GM23338 (cell line): Measurements from ENCODE around the gene MC2R. TPM values are rescaled to one million over a fixed set of nuclear protein-coding genes. Genes with fewer than 3 reads are reported as not detected.

ENCODE experiments used
- ATAC-seq: fragments of 200-7000 bp; cut with Tn5 transposase; 3 replicates; pipeline ENCODE4 v1.9.1; 2020
- DNase-seq: peaks from one replicate; pipeline ENCODE4 v3.0.0-alpha.2; 2015; ENCODE audit warnings: low spot score
- H2AFZ ChIP-seq: fragments of 200-600 bp; sonication (generic); 2 replicates; pipeline ENCODE4 v1.8.0; 2016; ENCODE audit warnings: antibody characterized with exemption, mild to moderate bottlenecking, moderate library complexity
- H3F3A ChIP-seq: fragments of 200-600 bp; sonication (generic); replicated peaks from 2 replicates; pipeline ENCODE4 v1.8.0; 2017; ENCODE audit warnings: antibody characterized with exemption, mixed run types, low read depth
- H3K27ac ChIP-seq: fragments of 200-600 bp; sonication (generic); 2 replicates; pipeline ENCODE4 v1.6.1; 2016; ENCODE audit warnings: low read depth
- H3K27me3 ChIP-seq: fragments of 200-600 bp; sonication (generic); 2 replicates; pipeline ENCODE4 v1.8.0; 2016; ENCODE audit warnings: mild to moderate bottlenecking, mixed run types, moderate library complexity; ENCODE audit not compliant: insufficient read depth
- H3K36me3 ChIP-seq: fragments of 200-600 bp; sonication (generic); 2 replicates; pipeline ENCODE4 v1.8.0; 2016; ENCODE audit warnings: mild to moderate bottlenecking; ENCODE audit not compliant: insufficient read depth
- H3K4me1 ChIP-seq: fragments of 200-600 bp; sonication (generic); 2 replicates; pipeline ENCODE4 v1.8.0; 2016; ENCODE audit warnings: mild to moderate bottlenecking, moderate library complexity; ENCODE audit not compliant: insufficient read depth
- H3K4me2 ChIP-seq: fragments of 200-600 bp; sonication (generic); 2 replicates; pipeline ENCODE4 v1.7.1; 2017; ENCODE audit warnings: mixed run types
- H3K4me3 ChIP-seq: fragments of 200-600 bp; sonication (generic); 2 replicates; pipeline ENCODE4 v1.6.1; 2016; ENCODE audit warnings: mixed run types
- H3K79me2 ChIP-seq: fragments of 200-600 bp; sonication (generic); replicated peaks from 2 replicates; pipeline ENCODE4 v1.8.0; 2017; ENCODE audit warnings: mild to moderate bottlenecking; ENCODE audit not compliant: insufficient read depth
- H3K9me2 ChIP-seq: fragments of 200-600 bp; sonication (generic); 2 replicates; pipeline ENCODE4 v1.8.0; 2017; ENCODE audit not compliant: insufficient read depth
- H4K20me1 ChIP-seq: fragments of 200-600 bp; sonication (generic); replicated peaks from 2 replicates; pipeline ENCODE4 v1.8.0; 2017; ENCODE audit warnings: mild to moderate bottlenecking; ENCODE audit not compliant: insufficient read depth
- H3K27ac Mint-ChIP-seq: 2 replicates; pipeline ENCODE4 v1.8.0; 2020; ENCODE audit warnings: inconsistent platforms, mild to moderate bottlenecking, moderate library complexity, mixed read lengths
- H3K27me3 Mint-ChIP-seq: 3 replicates; pipeline ENCODE4 v1.8.0; 2022; ENCODE audit warnings: low read depth, mild to moderate bottlenecking, moderate library complexity, mixed read lengths, inconsistent platforms; ENCODE audit not compliant: insufficient read depth, poor library complexity
- H3K36me3 Mint-ChIP-seq: 3 replicates; pipeline ENCODE4 v1.8.0; 2021; ENCODE audit warnings: low read depth, mild to moderate bottlenecking, inconsistent platforms, moderate library complexity, mixed read lengths
- H3K4me1 Mint-ChIP-seq: 3 replicates; pipeline ENCODE4 v1.8.0; 2020; ENCODE audit warnings: mild to moderate bottlenecking, inconsistent platforms, mixed read lengths
- H3K4me3 Mint-ChIP-seq: 3 replicates; pipeline ENCODE4 v1.8.0; 2021; ENCODE audit warnings: moderate library complexity, mild to moderate bottlenecking, inconsistent platforms, mixed read lengths
- H3K9me3 Mint-ChIP-seq: 3 replicates; pipeline ENCODE4 v1.8.0; 2020; ENCODE audit warnings: moderate library complexity, mild to moderate bottlenecking, inconsistent platforms, mixed read lengths
- CREB1 ChIP-seq: fragments of 250-450 bp; sonication (Bioruptor Pico); IDR thresholded peaks from 2 replicates; pipeline ENCODE4 v1.5.0; 2020; ENCODE audit warnings: low read depth, mild to moderate bottlenecking, moderate library complexity
- CTCF ChIP-seq, 2 experiments: fragments of 200-600 bp in 1 of 2; sonication (generic) in 1 of 2; conservative IDR thresholded peaks; 2 replicates each; pipeline versions ENCODE4 v1.5.1 to v1.6.1; 2016 to 2017; ENCODE audit warnings: antibody characterized with exemption in 2 of 2, low read depth in 2 of 2, mild to moderate bottlenecking in 2 of 2, moderate library complexity in 1 of 2
- ETS1 ChIP-seq: IDR thresholded peaks from 2 replicates; pipeline ENCODE4 v1.6.1; 2016; ENCODE audit warnings: antibody characterized with exemption
- JUNB ChIP-seq: IDR thresholded peaks from one replicate; pipeline ENCODE4 v1.6.1; 2016; ENCODE audit warnings: antibody characterized with exemption; ENCODE audit not compliant: unreplicated experiment
- NANOG ChIP-seq: IDR thresholded peaks from 2 replicates; pipeline ENCODE4 v1.6.1; 2016; ENCODE audit warnings: antibody characterized with exemption, borderline replicate concordance
- POLR2AphosphoS5 ChIP-seq: IDR thresholded peaks from 2 replicates; pipeline ENCODE4 v1.6.1; 2016; ENCODE audit warnings: antibody characterized with exemption, low read depth
- STAT1 ChIP-seq: IDR thresholded peaks from one replicate; pipeline ENCODE4 v1.6.1; 2016; ENCODE audit warnings: antibody characterized with exemption; ENCODE audit not compliant: unreplicated experiment
- ZNF462 ChIP-seq: fragments of 250-450 bp; sonication (Bioruptor Pico); IDR thresholded peaks from 2 replicates; pipeline ENCODE4 v1.5.0; 2020; ENCODE audit warnings: mild to moderate bottlenecking, moderate library complexity
- polyA plus RNA-seq: library from polyadenylated mRNA; unstranded; fragments of >200 nt; fragmentation: Nextera tagmentation; extraction: Ambion mirVana; gene quantifications from 2 replicates; pipeline ENCODE4 v1.2.1, GENCODE V29; 2016
- total RNA-seq: library from RNA; depleted of rRNA; stranded (reverse); fragments of >200 nt; shearing (Covaris generic); gene quantifications from 2 replicates; pipeline ENCODE4 v1.2.3, GENCODE V29; 2014

The MC2R gene
- total and polyA plus RNA-seq, 2 experiments from 2014 or later, result not detected

- TF ChIP-seq STAT1 (no peak), ZNF462 (CRISPR knock-in tag) (no peak), NANOG (no peak), CTCF (conservative IDR thresholded peaks at IDR 0.05; ENCODE audit: low read depth in 2 of 2) (no peak), JUNB (no peak), CREB1 (no peak), ETS1 (no peak), POLR2AphosphoS5 (no peak)
- Histone ChIP-seq H2AFZ (no peak overlapping the region), H3K4me2 (no peak overlapping the region), H3K36me3 (no peaks in the 10 kb centered on the region), H3K4me1 (no peaks in the 10 kb centered on the region; the same call in 1 of the 2 replicates), H3K79me2 (no peaks in the 10 kb centered on the region), H3K27me3 (no peaks in the 10 kb centered on the region), H4K20me1 (no peaks in the 10 kb centered on the region), H3K4me3 (no peak overlapping the region), H3K27ac (no peak overlapping the region), H3F3A (no peaks in the 10 kb centered on the region), H3K9me2 (no peaks in the 10 kb centered on the region)
- peaks cover 7% of the 10 kb centered on the region; the same call in 2 of the 3 replicates for H3K36me3 Mint-ChIP-seq
- H3K4me1 Mint-ChIP-seq, result peaks cover 14% of the 10 kb centered on the region
- peaks cover 8% of the 10 kb centered on the region for H3K9me3 Mint-ChIP-seq
- H3K27me3 Mint-ChIP-seq, result peaks cover 13% of the 10 kb centered on the region
- no peak overlapping the region for H3K27ac Mint-ChIP-seq
- no peak for ATAC-seq
- no peak for DNase-seq
- H3K4me3 Mint-ChIP-seq, result no peak overlapping the region
Observed at GRCh38 chr18:13934058-13934457, 18.7 kb upstream of the MC2R start.
